Measurements from ENCODE around the gene RNASE7.

RNASE7 gene

GRCh38 chr14:21057803-21058675, 15.9 kb downstream of the RNASE7 start, which contains the start of gene RNASE8:
TSS of gene RNASE8 (plus strand) at chr14:21057822. CDS start at chr14:21057893, 71 bp downstream.
- no peak within 1 kb of the TSS for H3K27ac ChIP-seq (ENCODE audit: low read length)
- no peak within 1 kb of the TSS for H3K4me3 ChIP-seq (ENCODE audit: low read length)
- no peaks in the 10 kb centered on the region for H3K79me2 ChIP-seq (ENCODE audit: low read length)
- no peaks in the 10 kb centered on the region for H3K36me3 ChIP-seq (replicated peaks; ENCODE audit: low read depth, low read length)
- H3K4me2 ChIP-seq (ENCODE audit: low read length), result no peak within 1 kb of the TSS
- H4K20me1 ChIP-seq (ENCODE audit: insufficient read depth, low read length), result no peaks in the 10 kb centered on the region
- no peak within 1 kb of the TSS for H3K9ac ChIP-seq (ENCODE audit: low read length)
- no peak within 1 kb of the TSS for H2AFZ ChIP-seq (ENCODE audit: low read depth, low read length)
- TF ChIP-seq EZH2phosphoT487 (IDR thresholded peaks at IDR 0.05; ENCODE audit: low read depth) (no peak), CTCF (IDR thresholded peaks at IDR 0.05; ENCODE audit: low read depth, low read length) (peak; percentile 20; the same call in 1 of the 2 replicates)
- peaks cover 31% of the 10 kb centered on the region for H3K27me3 ChIP-seq (ENCODE audit: low read depth, low read length)
- H3K4me1 ChIP-seq (ENCODE audit: low read length), result no peaks in the 10 kb centered on the region
- H3K9me3 ChIP-seq (ENCODE audit: insufficient read depth, low read length), result no peaks in the 10 kb centered on the region

DNA sequence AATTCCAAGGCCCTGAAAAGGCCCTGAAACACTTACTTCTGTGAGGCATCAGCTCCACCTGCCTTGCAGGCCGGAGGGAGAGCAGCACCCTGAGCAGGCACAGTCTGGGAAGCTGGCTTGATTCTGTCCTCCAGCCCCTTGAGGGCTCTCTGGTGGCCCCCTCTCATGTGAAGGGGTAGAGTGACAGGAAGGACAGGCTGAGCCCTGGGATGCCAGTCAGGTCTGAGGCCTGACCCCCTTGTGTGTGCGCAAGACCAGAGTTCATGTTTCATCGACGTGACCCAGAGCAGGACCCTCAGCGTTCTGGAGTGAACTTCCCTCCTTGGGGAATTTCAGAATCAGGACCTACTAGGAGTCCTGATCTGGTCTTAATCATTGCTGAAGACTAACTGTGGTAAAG, 16.7 kb downstream of the RNASE7 start:
- no peak overlapping the region for H3K9ac ChIP-seq (ENCODE audit: low read length)
- no peaks in the 10 kb centered on the region for H3K79me2 ChIP-seq (ENCODE audit: low read length)
- H4K20me1 ChIP-seq (ENCODE audit: insufficient read depth, low read length), result no peaks in the 10 kb centered on the region
- H3K4me3 ChIP-seq (ENCODE audit: low read length), result no peak overlapping the region
- peaks cover 40% of the 10 kb centered on the region for H3K27me3 ChIP-seq (ENCODE audit: low read depth, low read length)
- H3K9me3 ChIP-seq (ENCODE audit: insufficient read depth, low read length), result no peaks in the 10 kb centered on the region
- no peak overlapping the region for H3K27ac ChIP-seq (ENCODE audit: low read length)
- no peaks in the 10 kb centered on the region for H3K4me1 ChIP-seq (ENCODE audit: low read length)
- H3K36me3 ChIP-seq (replicated peaks; ENCODE audit: low read depth, low read length), result no peaks in the 10 kb centered on the region
- TF ChIP-seq CTCF (IDR thresholded peaks at IDR 0.05; ENCODE audit: low read depth, low read length) (no peak), EZH2phosphoT487 (IDR thresholded peaks at IDR 0.05; ENCODE audit: low read depth) (no peak)
- H2AFZ ChIP-seq (ENCODE audit: low read depth, low read length), result no peak overlapping the region
- H3K4me2 ChIP-seq (ENCODE audit: low read length), result no peak overlapping the region

DNA sequence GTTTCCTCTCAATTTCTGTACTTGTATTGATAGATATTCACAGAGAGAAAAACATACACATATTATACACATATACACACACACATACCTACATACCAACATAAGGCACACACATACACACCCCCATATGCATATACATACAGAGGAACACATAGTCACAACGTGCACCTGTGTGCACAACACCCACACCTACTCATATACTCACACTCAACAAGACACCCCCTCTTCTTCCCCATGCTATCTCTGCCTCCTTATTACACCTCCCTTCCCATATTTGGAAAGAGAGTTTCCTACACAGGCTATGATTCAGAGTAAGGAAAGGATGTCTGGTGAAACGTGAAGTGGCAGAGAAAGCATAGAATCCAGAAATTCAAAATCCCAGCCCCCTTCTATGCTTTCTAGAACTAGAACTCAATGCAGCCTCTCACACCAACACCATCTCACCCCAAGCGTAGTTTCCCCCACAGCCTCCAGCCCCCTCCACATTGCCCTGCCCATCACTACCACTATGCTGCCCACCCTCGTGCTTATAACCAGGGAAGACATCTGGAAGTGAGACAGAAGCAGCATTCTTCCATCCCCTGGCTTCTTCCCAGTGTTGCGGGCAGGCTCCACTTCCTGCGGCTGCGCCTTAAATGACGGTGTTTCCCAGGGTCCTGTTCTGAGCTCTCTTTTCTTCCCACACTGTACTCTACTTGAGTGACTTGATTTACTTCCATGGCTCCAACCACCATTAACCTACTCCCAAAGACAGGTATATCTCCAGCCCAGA, 17.9 kb downstream of the RNASE7 start:
- Histone ChIP-seq H3K9me3 (ENCODE audit: insufficient read depth, low read length) (no peaks in the 10 kb centered on the region), H3K27ac (ENCODE audit: low read length) (no peak overlapping the region), H4K20me1 (ENCODE audit: insufficient read depth, low read length) (no peaks in the 10 kb centered on the region), H3K4me1 (ENCODE audit: low read length) (no peaks in the 10 kb centered on the region), H3K4me3 (ENCODE audit: low read length) (no peak overlapping the region), H3K36me3 (replicated peaks; ENCODE audit: low read depth, low read length) (no peaks in the 10 kb centered on the region), H3K4me2 (ENCODE audit: low read length) (no peak overlapping the region), H2AFZ (ENCODE audit: low read depth, low read length) (no peak overlapping the region), H3K9ac (ENCODE audit: low read length) (no peak overlapping the region), H3K79me2 (ENCODE audit: low read length) (no peaks in the 10 kb centered on the region), H3K27me3 (ENCODE audit: low read depth, low read length) (peaks cover 48% of the 10 kb centered on the region)
- TF ChIP-seq CTCF (IDR thresholded peaks at IDR 0.05; ENCODE audit: low read depth, low read length), result no peak
- no peak for TF ChIP-seq EZH2phosphoT487 (IDR thresholded peaks at IDR 0.05; ENCODE audit: low read depth)

Data from OCI-LY3 (cell line).